Activated CD4-positive, alpha-beta T cell treated with anti-CD3 and anti-CD28 coated beads for 48 hours (primary cell): ENCODE measurements around the gene RNF214.
"Not testable (repeated sequence)": the region's sequence is repeated elsewhere in the genome, so short reads cannot be mapped to it uniquely, and the experiment has no call there.

Experiments used
- DNase-seq: peaks from one replicate; pipeline ENCODE4 v3.0.0-alpha.2; 2020

Gene RNF214

DNA sequence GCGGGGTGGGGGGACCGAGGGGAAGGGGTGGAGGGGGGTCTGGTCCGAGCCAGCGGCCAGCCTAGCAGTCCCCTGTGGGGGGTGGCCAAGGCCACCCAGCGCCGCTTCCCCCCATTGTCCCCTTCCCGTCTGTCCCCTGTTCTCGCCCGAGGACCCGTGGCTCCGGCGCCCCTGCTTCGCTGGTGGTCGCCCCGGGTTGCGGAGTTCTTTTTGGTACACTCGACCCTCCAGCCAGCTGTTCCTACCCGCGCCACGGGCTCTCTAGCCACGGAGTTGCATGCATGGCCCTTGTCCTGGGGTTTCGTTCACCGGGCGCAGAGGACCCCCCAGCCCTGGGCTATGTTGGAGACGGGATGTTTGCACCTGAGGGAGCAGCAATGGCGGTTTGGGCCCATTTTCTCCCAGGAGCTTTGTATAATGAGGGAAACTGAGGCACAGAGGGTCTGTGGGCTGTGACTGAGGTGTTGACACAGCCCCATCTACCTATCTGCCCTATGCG is 489 bp downstream of the RNF214 start:
- peak; percentile 25 for DNase-seq

DNA sequence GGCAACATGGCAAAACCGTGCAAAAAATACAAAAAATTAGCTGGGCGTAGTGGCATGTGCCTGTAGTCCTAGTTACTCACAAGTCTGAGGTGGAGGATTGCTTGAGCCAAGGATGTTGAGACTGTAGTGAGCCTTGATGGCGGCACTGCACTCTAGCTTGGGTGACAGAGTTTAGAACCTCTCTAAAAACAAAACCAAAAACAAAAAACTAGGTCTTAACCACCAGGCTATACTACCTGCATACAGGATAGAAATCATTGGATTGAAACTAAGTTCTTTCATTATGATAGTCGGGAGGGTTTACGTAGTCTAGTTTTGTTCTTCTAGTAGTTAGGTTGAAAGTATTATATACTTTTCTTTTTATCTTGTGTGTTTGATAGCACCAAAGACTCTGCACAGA is 5.8 kb downstream of the RNF214 start:
- DNase-seq: no peak

DNA sequence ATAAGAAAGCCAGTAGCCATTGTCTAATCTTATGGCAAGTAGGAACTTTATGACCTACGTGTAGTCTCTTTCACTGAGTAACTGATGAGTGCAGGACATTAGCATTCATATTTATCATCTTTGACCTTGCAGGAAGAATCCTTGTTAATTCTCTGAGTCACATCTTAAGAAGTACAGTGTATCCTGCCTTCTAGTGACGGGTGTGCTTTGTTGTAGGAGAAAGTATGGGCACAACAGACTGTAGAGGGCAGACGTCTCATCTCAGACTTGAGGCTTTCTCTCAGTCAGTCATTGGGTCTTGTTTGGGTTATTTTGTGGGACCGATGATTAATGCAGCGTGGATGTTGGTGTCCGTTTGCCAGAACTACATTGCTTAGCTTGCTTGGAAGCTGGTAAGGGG is 6.8 kb downstream of the RNF214 start:
- DNase-seq: no peak

DNA sequence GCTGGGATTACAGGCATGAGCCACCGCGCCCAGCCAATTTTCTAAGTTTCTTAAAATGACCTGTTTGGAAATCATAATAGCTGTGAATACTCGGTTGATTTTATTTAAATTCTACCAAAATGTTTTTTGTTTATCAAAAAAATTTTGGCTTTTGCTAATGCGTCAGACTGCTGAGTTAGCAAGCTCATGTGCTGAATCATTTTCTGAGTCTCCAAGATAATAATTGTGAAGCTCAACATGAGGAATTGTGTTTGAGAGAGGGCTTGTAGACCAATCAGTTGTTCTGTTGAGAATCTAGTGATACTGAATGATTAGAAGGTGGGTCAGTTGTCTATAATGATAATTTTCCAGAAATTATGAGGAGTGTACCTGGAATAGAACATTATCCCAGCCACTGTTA is 15.9 kb downstream of the RNF214 start:
- no peak for DNase-seq

DNA sequence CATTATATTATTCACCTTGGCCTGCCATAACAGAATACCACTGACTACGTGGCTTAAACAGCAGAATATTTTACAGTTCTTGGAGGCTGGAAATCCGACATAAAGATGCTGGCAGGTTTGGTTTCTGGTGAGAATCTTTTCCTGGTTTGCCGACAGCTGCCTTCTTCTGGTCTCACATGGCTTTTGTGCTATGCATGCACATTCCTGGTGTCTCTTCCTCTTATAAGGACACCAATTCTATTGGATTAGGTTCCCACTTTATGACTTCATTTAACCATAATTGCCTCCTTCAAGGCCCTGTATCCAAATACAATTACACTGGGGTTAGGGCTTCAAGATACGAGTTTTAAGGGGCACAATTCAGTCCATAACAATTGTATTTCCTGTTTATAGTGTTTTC is 17.1 kb downstream of the RNF214 start:
- DNase-seq: no peak

DNA sequence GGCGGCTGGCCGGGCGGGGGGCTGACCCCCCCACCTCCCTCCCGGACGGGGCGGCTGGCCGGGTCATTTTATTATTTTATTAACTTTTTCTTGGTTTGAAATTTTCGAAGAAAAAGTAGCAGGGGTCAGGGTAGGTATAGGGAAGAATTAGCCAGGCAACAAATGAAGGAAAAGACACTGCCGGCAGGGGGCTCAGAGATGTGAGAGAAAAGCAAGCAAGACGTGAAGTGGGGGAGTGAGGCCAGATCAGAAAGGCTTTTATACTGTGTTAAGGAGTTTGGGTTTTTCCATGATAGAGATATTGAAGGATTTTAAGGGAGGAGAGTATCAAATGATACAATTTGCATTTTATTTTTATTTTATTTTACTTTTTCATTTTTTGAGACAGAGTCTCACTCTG is 19.0 kb downstream of the RNF214 start:
- DNase-seq: no peak

DNA sequence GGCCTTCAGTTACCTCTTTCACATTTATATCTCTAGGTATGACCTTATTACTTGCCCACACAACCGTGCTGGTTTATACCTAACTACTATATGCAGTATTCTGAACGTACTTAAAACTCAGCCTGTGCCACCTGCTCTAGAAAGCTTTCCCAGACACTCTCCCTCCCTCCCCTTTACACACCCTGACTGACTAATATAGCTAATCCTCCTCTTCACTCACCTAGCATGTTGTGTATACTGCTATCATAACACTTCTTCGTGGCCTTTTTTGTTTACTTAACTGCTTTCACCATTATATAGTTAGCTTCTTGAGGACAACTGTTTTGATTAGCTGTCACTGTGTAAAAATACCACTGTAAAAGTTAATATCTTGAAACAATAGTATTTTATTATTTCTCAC is 23.5 kb downstream of the RNF214 start:
- no peak for DNase-seq

DNA sequence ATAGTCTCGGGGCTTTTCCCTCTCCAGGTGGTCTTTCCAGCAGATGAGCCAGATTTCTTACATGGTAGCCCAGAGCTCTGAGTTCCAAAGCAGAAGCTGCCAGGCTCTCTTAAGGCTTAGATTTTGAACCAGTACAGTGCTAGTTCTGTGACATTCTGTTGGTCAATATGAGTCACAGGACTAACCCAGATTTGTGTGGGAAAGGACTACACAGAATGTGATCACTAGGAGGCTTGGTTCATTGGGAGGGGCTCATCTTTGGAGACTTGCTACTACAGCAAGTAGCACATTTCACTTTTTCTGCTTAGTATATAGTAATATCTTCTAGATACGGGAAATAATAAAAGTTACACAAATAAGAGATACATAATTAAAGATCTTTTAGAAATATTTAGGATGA is 24.1 kb downstream of the RNF214 start:
- no peak for DNase-seq

DNA sequence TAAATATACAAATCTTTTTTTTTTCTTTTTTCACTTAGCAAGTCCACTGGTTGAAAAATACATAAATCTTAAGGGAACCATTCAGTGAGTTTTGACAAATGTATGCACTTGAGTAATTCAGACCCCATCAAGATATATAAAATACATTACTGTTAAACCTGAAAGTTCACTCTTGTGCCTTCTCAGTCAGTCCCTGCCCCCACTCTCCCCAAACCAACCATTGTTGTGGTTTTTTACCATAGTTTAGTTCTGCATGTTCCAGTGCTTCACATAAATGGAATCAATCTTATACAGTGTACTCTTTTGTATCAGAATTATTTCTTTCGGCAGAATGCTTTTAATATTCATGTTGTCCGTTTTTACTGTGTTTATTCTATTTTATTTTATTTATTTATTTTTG is 26.1 kb downstream of the RNF214 start:
- no peak for DNase-seq

DNA sequence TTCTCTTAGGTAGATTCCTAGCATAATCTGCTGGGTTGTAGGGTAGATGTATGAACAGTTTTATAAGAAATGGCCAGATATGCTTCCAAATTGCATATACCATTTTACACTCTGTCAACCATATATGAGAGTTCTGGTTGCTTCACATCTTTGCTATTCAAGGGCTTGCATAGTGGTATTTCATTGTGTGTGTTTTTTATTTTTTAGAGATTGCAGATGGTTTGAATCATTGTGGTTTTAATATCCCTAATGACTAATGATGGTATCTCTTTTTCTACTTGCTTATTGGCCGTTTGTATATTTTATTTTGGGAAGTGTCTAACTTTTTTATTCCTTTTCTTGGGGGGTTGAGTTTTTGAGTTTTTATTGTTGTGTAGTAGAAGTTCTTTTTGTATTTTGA is 26.9 kb downstream of the RNF214 start:
- no peak for DNase-seq

DNA sequence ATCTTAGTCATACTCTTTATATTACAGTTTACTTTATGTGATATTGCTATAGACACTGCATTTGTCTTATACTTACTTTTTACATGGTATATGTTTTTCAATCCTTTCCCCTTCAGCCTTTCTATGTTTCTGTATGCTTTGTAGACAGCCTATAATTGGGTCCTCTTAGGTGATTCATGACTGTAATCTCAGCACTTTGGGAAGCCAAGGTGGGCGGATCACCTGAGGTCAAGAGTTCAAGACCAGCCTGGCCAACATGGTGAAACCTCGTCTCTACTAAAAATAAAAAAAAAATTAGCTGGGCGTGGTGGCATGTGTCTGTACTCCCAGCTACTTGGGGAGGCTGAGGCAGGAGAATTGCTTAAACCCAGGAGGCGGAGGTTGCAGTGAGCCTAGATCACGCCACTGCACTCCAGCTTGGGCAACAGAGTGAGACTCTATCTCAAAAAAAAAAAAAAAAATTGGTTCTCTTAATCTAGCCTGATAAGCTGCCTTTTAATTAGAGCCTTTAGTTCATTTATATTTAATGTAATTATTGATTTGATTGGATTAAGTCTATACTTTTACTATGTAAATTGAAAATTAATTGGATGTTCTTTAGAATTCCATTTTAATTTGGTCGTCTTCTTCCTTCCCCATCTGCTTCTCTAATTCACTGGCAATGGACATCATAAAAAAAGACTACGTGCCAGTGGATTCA is 32.3 kb downstream of the RNF214 start:
- not testable (repeated sequence) for DNase-seq

DNA sequence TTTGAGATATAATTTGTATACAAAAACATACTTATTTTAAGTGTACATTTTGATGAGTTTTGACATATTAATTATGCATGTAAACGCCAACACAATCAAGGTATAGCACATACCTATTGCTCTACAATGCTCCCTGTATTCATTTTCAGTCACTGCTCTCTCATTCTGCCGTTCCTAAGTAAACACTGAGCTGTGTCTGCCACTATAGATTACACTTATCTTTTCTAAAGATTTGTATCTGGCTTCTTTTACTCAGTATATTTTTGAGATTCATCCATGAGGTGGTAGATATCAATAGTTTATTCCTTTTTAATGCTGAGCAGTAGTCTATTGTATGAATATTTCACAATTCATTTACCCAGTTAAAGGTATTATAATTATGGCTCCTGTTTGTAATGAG is 33.3 kb downstream of the RNF214 start:
- no peak for DNase-seq

DNA sequence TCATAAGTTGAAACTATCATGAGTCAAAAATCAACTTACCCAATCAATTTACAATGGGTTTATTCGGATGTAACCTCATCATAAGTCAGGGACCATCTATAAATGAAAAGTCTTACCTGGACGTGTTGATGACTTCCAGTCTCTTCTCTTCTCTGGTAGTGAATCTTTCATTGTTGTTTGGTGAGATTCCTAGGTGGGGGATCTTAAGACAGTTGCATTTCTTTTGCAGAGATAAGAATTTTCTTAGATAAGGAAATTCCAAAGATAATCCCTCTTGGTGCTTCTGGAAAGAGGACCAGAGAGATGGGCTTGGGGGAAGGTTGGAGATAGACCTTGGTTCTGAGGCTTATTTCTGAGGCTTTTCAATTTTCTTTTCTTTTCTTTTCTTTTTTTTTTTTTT is 37.4 kb downstream of the RNF214 start:
- no peak for DNase-seq

DNA sequence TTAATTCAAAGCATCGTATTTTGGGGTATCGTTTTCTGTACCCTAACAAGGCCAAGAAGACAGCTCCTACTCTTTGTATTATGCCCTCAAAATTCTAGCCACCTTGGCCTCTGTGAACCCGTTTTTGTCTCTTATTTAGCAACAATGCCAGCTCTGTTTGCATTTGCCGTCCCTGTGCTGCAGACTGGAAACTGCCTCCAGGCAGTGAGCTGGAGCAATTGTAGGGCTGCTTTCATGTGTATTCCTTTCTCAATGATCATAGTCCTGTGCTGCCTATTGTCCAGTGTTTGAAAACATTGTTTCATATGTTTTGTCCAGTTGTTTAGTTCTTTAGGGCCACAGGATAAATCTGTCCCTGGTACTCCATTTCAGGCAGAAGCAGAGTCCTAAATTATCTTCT is 38.7 kb downstream of the RNF214 start:
- no peak for DNase-seq

DNA sequence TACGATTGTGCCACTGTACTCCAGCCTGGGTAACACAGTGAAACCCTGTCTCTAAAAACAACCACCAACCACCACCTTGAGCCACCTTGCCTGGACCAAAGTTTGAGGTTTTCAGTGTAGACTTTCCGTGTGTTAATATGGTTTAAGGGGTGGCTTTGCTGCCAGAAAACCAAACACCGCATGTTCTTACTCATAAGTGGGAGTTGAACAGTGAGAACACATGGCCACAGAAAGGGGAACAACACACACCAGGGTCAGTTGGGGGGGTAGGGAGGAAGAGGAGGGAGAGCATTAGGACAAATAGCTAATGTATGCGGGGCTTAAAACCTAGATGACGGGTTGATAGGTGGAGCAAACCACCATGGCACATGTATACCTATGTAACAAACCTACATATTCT is 39.7 kb downstream of the RNF214 start:
- DNase-seq: not testable (repeated sequence)

DNA sequence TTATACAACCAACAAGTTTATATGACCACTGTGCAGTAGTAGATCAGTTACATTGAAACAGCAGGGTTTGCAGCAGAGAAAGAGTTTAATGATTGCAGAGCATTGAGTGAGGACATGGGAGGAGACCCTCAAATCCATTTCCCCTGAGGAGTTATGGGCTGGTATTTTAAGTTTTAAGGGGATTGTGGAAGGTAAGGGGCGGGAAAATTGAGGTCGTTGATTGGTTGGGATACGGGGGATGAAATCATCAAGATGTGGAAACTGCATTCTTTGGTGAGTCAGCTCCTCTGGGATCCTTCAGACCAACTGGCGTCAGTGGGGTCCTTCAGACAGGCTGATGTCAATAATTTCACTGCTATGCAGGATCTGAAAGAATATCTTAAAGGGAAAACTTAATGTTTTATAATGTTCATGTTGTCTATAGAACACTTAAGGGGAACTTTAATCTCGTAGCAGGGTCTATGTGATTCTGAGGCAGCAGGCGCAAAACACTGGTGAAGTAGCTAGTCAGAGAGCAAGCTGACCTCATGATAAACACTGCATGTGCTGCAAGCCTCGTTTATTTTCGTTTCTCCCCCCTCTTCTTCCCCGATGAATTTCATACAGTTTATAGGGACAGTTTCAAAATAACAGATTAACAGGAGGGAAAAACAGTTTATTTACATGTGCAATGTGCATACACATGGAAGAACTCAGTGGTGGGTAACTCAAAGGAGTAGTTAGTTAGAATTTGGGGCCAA is 41.2 kb downstream of the RNF214 start:
- DNase-seq: no peak

DNA sequence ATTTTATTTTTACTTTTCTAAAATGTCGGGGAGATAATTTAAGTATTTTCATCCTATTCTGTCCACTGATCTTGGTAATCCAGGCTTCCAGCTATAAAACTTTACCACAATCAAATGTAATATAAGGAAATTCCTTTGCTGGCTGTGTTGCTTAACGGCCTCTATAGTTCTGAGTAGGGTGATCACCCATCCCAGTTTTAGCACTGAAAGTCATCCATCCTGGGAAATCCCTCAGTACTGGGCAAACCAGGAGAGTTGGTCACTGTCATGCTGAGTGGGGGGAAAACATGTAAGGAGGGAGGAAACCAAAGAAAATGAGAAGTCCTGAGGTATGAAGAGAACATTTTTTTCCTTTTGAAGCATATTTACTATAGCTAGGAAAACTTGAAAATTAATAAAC is 45.9 kb downstream of the RNF214 start:
- DNase-seq: no peak

DNA sequence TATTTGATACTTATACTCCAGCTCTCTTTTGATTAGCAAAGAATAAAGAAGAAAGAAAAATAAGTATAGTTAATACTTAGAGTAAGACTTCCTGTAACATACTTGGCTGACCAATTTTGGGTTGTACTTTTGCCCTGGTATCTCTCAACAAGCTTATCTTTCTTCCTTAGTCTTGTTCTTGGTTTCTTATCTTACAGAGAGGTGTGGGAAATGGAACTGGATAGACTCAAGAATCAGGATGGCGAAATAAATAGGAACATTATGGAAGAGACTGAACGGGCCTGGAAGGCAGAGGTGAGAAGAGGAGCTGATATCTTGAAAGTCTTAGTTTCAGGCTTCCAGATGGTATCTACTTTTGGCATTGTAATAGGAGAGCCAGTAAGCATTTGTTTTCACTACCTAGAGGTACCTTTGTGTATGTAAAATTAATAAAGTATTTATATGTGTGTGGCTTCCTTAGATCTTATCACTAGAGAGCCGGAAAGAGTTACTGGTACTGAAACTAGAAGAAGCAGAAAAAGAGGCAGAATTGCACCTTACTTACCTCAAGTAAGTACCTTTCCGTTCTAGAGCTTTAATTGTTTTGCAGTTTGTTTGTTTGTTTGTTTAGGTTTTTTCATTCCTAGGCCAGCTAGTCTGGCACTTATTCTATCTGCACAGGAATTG is 47.4 kb downstream of the RNF214 start:
- DNase-seq: no peak

DNA sequence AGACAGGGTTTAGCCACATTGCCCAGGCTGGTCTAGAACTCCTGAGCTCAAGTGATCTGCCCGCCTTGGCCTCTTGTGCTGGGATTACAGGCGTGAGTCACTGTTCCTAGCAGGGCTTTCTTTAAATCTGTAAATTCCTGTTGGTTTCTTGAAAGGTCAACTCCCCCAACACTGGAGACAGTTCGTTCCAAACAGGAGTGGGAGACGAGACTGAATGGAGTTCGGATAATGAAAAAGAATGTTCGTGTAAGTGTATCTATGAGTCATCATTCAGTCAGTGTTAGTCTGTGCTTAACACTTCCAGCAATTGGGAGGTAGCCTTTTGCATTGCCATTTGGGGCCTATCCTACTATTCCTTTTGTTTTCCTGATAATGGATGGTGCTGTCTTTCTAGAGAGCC is 48.7 kb downstream of the RNF214 start:
- DNase-seq: no peak

DNA sequence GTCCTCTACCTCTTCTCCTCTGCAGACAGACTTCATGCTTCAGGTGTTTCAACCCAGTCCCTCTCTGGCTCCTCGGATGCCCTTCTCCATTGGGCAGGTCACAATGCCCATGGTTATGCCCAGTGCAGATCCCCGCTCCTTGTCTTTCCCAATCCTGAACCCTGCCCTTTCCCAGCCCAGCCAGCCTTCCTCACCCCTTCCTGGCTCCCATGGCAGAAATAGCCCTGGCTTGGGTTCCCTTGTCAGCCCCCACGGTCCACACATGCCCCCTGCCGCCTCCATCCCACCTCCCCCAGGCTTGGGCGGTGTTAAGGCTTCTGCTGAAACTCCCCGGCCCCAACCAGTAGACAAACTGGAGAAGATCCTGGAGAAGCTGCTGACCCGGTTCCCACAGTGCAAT is 49.4 kb downstream of the RNF214 start:
- no peak for DNase-seq

DNA sequence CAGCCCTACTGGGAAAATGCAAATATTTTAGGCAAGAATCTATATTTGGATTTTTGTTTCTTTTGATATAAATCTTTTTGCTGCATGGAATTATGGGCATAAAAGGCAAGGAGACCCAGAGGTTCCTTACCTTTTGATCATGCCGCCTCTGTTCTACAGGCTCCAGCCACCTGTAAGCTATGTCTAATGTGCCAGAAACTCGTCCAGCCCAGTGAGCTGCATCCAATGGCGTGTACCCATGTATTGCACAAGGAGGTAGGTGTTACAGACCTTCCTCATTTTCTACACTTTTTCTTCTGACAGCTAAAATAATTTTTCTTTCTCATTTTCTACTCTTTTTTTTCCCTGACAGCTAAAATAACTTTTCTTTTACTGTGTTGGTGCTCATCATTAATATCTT is 50.5 kb downstream of the RNF214 start:
- no peak for DNase-seq

DNA sequence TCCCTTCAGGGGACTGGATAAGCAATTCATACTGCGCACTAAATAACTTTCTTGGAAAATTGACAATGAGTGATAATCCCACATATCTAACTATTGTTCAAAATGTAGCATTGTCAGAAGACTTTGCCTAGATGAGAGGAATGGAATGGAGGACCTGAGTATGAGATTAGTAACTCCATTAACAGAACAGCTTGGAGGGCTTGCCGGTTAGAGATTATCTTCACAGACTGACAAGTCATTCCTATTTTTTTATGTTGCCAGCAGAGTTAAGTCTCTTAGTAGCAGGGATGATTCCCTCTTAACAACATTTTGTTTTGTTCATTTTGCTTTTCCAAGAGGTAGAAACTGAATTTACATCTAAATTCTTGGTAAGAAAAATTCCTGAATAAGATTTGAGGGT is 51.6 kb downstream of the RNF214 start:
- no peak for DNase-seq

DNA sequence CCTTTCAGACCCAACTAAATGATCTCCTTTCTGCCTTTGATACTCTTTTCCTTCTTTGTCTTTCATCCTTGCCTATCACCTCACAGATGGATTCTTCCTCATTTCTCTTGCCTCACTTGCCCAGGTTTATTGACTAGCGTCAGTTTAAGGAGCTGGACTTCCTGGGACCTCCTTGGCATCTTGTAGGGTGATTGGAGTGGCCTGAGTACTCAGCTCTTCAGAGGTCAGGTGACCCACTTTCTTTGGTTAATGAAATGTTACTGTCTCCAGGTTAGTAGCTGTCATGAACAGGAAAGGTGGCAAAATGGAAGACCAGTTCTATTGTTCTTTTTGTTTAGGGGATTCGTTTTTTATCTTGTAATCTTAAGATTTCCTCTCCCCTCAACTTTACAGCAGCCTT is 54.1 kb downstream of the RNF214 start:
- DNase-seq: no peak

DNA sequence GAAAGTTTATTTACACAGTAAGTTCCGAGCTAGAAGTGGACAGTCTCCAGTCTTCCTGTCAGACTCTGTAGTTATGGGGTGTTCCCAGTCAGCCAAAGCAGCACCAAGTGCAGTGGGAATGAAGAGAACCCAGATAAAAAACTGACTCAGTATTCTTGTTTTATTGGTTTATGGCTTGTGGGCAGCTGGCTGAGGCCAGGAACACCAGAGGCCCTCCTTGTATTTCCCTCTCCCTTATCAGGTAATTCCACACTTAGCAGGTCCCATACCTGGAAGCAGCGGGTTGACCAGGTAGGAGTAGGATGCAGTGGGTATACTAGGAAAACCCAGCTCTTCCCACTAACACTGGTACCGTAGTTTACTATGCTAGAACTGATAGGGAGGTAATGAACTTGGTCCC is 55.2 kb downstream of the RNF214 start:
- DNase-seq: no peak
